GM12874 (cell line): ENCODE results near the gene PPTC7.

Experiments
- TF ChIP-seq, protein P1 (sequence below): IDR thresholded peaks from 2 replicates; pipeline ENCODE4 v1.5.1; 2011; ENCODE audit warnings: low read depth, mild to moderate bottlenecking, control low read depth, low read length, moderate library complexity; ENCODE audit not compliant: insufficient read depth

Gene PPTC7

GRCh38 chr12:110505332-110505731, 77.8 kb downstream of the PPTC7 start:
- TF ChIP-seq, protein P1, sequence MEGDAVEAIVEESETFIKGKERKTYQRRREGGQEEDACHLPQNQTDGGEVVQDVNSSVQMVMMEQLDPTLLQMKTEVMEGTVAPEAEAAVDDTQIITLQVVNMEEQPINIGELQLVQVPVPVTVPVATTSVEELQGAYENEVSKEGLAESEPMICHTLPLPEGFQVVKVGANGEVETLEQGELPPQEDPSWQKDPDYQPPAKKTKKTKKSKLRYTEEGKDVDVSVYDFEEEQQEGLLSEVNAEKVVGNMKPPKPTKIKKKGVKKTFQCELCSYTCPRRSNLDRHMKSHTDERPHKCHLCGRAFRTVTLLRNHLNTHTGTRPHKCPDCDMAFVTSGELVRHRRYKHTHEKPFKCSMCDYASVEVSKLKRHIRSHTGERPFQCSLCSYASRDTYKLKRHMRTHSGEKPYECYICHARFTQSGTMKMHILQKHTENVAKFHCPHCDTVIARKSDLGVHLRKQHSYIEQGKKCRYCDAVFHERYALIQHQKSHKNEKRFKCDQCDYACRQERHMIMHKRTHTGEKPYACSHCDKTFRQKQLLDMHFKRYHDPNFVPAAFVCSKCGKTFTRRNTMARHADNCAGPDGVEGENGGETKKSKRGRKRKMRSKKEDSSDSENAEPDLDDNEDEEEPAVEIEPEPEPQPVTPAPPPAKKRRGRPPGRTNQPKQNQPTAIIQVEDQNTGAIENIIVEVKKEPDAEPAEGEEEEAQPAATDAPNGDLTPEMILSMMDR = no peak

GRCh38 chr12:110503432-110503831, 79.7 kb downstream of the PPTC7 start:
- TF ChIP-seq, protein P1 = no peak

GRCh38 chr12:110501752-110502738, 81.1 kb downstream of the PPTC7 start, which contains the start of the genes RAD9B and VPS29:
TSS of gene RAD9B (plus strand) at chr12:110502331. CDS start at chr12:110502338, 7 bp downstream.
TSS of gene VPS29 (minus strand) at chr12:110502111. CDS start at chr12:110502051, 60 bp downstream.
- TF ChIP-seq, protein P1 = no peak

GRCh38 chr12:110501399-110501751, 81.7 kb downstream of the PPTC7 start:
- TF ChIP-seq, protein P1 = no peak

DNA sequence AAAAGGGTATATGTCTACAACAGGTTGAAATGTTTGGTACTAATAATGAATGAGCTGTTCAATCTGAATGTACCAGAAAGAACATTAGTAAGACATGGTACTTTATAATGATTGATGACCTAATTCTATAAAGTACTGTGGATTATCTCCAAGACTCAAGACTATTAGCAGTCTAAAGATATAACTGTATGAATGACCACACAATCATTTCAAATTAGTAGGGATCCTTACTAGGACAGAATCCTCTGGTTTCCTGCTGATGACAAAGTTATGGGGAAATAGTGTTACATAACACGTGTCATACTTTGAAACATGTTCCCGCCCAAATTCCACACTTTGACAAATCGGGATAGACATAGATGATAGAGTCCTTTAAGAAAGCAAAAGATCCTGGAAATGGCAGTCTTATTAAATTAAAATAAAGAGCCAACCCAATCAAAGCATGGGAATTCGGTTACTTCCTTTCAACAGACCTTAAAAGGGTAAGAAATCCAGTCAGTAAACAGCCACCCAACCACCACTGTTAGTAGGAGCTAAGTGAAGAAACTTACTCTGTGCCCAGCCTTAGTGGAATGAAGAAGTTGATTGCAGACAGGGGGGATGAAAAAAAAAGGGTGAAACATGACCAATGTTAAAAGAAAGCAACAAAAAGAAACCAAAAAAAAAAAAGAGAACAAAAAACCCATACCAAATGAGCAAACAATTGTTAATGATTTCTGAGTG, 84.0 kb downstream of the PPTC7 start:
- TF ChIP-seq, protein P1 = no peak
